HCT116 (cell line): ENCODE measurements around the gene CNTN2.

Experiments
- CTCF ChIP-seq, 3 experiments: fragments of 200-600 bp in 1 of 3; sonication (generic) in 1 of 3; IDR thresholded peaks in 2 of 3; conservative IDR thresholded peaks in 1 of 3; 2 replicates each; pipeline ENCODE4 v1.5.1; 2012 to 2017; ENCODE audit warnings: low read depth in 2 of 3, low read length in 2 of 3, antibody characterized with exemption in 1 of 3, borderline replicate concordance in 1 of 3, control low read depth in 1 of 3, mild to moderate bottlenecking in 1 of 3, mixed read lengths in 1 of 3, mixed run types in 1 of 3, moderate library complexity in 1 of 3; ENCODE audit not compliant: insufficient read depth in 1 of 3
- ELF1 ChIP-seq: IDR thresholded peaks from 2 replicates; pipeline ENCODE4 v1.6.1; 2012; ENCODE audit warnings: low read depth, borderline replicate concordance
- EZH2 ChIP-seq: fragments of 200-600 bp; sonication (generic); IDR thresholded peaks from 2 replicates; pipeline ENCODE4 v1.6.1; 2017; ENCODE audit warnings: antibody characterized with exemption, mixed run types
- EZH2phosphoT487 ChIP-seq: fragments of 200-600 bp; IDR thresholded peaks from 2 replicates; pipeline ENCODE4 v1.6.1; 2018; ENCODE audit warnings: antibody characterized with exemption, borderline replicate concordance
- FOSL1 ChIP-seq: IDR thresholded peaks from 2 replicates; pipeline ENCODE4 v1.6.1; 2012; ENCODE audit warnings: low read depth
- JUND ChIP-seq: IDR thresholded peaks from 2 replicates; pipeline ENCODE4 v1.6.1; 2012
- MAX ChIP-seq: IDR thresholded peaks from 2 replicates; pipeline ENCODE4 v1.6.1; 2012
- POLR2A ChIP-seq: IDR thresholded peaks from 2 replicates; pipeline ENCODE4 v1.7.0; 2011; ENCODE audit warnings: borderline replicate concordance; ENCODE audit not compliant: insufficient read depth, insufficient read length; ENCODE audit errors: extremely low read depth
- RAD21 ChIP-seq: IDR thresholded peaks from 2 replicates; pipeline ENCODE4 v1.6.1; 2012; ENCODE audit warnings: low read depth, mild to moderate bottlenecking
- SIN3A ChIP-seq: IDR thresholded peaks from 2 replicates; pipeline ENCODE4 v1.6.1; 2012; ENCODE audit warnings: low read depth

- TF ChIP-seq MAX (no peak), POLR2A (no peak), EZH2phosphoT487 (no peak), CTCF (IDR thresholded peaks at IDR 0.05 in 2 of 3, conservative IDR thresholded peaks at IDR 0.05 in 1 of 3; ENCODE audit: borderline replicate concordance in 1 of 3, insufficient read depth in 1 of 3, low read depth in 2 of 3, low read length in 2 of 3) (no peak), RAD21 (no peak), JUND (no peak), EZH2 (no peak), ELF1 (no peak), FOSL1 (no peak), SIN3A (no peak)
Measured at GRCh38 chr1:205118752-205119151, 75.7 kb downstream of the CNTN2 start.
